Measurements from ENCODE around the gene DHX32. TPM values are rescaled to one million over a fixed set of nuclear protein-coding genes. Genes with fewer than 3 reads are reported as not detected.
"Not testable (repeated sequence)": the region's sequence is repeated elsewhere in the genome, so short reads cannot be mapped to it uniquely, and the experiment has no call there.

DHX32 gene
- total and polyA plus RNA-seq, 2 of the 4 experiments (the other 2 are of a cell fraction): 15.6 to 27.8 TPM

DNA sequence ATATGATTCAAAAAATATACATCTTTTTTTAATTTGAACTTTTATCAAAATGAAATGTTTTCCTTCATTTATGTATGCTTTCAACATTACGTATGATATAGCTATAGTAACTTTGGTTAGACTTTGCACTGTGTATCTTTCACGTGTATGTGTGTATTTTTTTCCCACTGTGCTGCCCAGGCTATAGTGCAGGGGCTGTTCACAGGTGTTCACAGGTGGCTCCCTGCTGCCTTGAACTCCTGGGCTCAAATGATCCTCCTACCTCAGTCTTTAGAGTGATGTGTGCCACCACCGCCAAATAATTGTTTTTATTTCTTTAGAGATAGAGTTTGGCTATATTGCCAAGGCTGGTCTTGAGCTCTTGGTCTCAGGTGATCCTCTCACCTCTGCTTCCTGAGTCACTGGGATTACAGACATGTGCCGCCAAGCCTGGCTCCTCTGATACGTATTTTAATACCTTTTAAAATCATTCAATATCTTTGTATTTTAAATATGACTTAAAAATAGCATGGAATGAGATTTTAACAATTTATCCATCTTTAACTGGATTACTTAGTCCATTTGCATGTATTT lies 44.3 kb upstream of the DHX32 start:
- H3K9me3 ChIP-seq (ENCODE audit: control insufficient read depth, insufficient read depth, low read length): no peaks in the 10 kb centered on the region
- no peak overlapping the region for H2AK9ac ChIP-seq (replicated peaks; ENCODE audit: low read depth, low read length, poor library complexity)
- dilution Hi-C loops (cut with HindIII; ENCODE audit: low sequenced_read_pairs, unreplicated experiment) (no loop called here), in situ Hi-C loops (cut with MboI; ENCODE audit: low sequenced_read_pairs) (loop anchor here (25.0 kb wide), 1 partner anchor 812 kb away; no protein-coding TSS in a partner anchor), intact Hi-C loops (cut with micrococcal nuclease) (no loop called here)
- no peak overlapping the region for H3K18ac ChIP-seq (ENCODE audit: low read depth, low read length)
- no peak overlapping the region for H2BK120ac ChIP-seq (ENCODE audit: low read depth, low read length)
- no peak overlapping the region for H3K56ac ChIP-seq (ENCODE audit: extremely low read depth, insufficient read depth, low read length)
- H3K9me1 ChIP-seq (ENCODE audit: insufficient read depth, low read length): no peaks in the 10 kb centered on the region
- no peak overlapping the region for H2AFZ ChIP-seq (replicated peaks; ENCODE audit: low read length, poor library complexity)
- ATAC-seq (ENCODE audit: low read depth) (no peak), DNase-seq (no peak)
- no peak overlapping the region for H4K8ac ChIP-seq (ENCODE audit: low read depth in 2 of 2, low read length in 2 of 2)
- H4K91ac ChIP-seq (ENCODE audit: insufficient read depth, low read depth, low read length): no peak overlapping the region
- H3K4ac ChIP-seq (ENCODE audit: low read depth, low read length): no peak overlapping the region
- BruUV-seq (replicated peaks): no TSS peak
- TF ChIP-seq CEBPB (IDR thresholded peaks at IDR 0.05; ENCODE audit: low read depth, low read length) (no peak), POLR2A (IDR thresholded peaks at IDR 0.05; ENCODE audit: low read depth, low read length) (no peak), RFX5 (IDR thresholded peaks at IDR 0.05; ENCODE audit: low read depth, low read length) (no peak), RCOR1 (IDR thresholded peaks at IDR 0.05; ENCODE audit: insufficient replicate concordance, low read length) (no peak), MAZ (IDR thresholded peaks at IDR 0.05; ENCODE audit: borderline replicate concordance, low read depth, low read length) (no peak), RAD21 (IDR thresholded peaks at IDR 0.05; ENCODE audit: low read length) (no peak), BHLHE40 (IDR thresholded peaks at IDR 0.05; ENCODE audit: low read depth, low read length) (no peak)
- TF ChIP-seq, protein P1, sequence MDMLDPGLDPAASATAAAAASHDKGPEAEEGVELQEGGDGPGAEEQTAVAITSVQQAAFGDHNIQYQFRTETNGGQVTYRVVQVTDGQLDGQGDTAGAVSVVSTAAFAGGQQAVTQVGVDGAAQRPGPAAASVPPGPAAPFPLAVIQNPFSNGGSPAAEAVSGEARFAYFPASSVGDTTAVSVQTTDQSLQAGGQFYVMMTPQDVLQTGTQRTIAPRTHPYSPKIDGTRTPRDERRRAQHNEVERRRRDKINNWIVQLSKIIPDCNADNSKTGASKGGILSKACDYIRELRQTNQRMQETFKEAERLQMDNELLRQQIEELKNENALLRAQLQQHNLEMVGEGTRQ (IDR thresholded peaks at IDR 0.05; ENCODE audit: low read depth, low read length): no peak
- ChIA-PET POLR2A (ENCODE audit: unreplicated experiment) (no interaction called here), CTCF (interaction anchor here (0.6 kb wide), 1 partner anchor 45 kb away, joined by 6 read pairs; no protein-coding TSS in a partner anchor)
- H3K9ac ChIP-seq (ENCODE audit: low read depth, low read length): no peak overlapping the region
- no peaks in the 10 kb centered on the region for H3K36me3 ChIP-seq (ENCODE audit: control insufficient read depth, insufficient read depth, low read length)
- no peaks in the 10 kb centered on the region for H3K27me3 ChIP-seq (ENCODE audit: control insufficient read depth, insufficient read depth, low read length)
- no peak overlapping the region for H2BK15ac ChIP-seq (ENCODE audit: low read depth, low read length)
- no peak overlapping the region for H2BK5ac ChIP-seq (ENCODE audit: low read depth, low read length, poor library complexity, severe bottlenecking)
- no peak overlapping the region for H3K14ac ChIP-seq (replicated peaks; ENCODE audit: low read depth, low read length)
- 100% methylated on average over 1 of the region's 5 CpGs; no CpG with 5 or more reads in 1 of the 2 experiments for WGBS, 2 experiments (ENCODE audit: extremely low coverage in 2 of 2, insufficient read length in 1 of 2)
- H4K20me1 ChIP-seq (ENCODE audit: insufficient read depth, low read length): no peaks in the 10 kb centered on the region
- H3K23ac ChIP-seq (ENCODE audit: low read depth, low read length): no peak overlapping the region
- H3K79me1 ChIP-seq (ENCODE audit: low read depth in 1 of 2, low read length in 2 of 2): no peaks in the 10 kb centered on the region
- no peak overlapping the region for H4K5ac ChIP-seq (ENCODE audit: low read depth, low read length)
- no peak overlapping the region for H3K4me3 ChIP-seq (ENCODE audit: insufficient read depth, low read depth, low read length)
- no peak overlapping the region for H3K4me2 ChIP-seq (ENCODE audit: low read depth, low read length)
- H2AK5ac ChIP-seq (ENCODE audit: low read depth, low read length): no peak overlapping the region
- H2BK20ac ChIP-seq (ENCODE audit: low read depth, low read length): no peak overlapping the region
- no peak overlapping the region for H3K27ac ChIP-seq (ENCODE audit: insufficient read depth, low read length)
- H3K4me1 ChIP-seq (ENCODE audit: control insufficient read depth, insufficient read depth, low read length): no peaks in the 10 kb centered on the region

DNA sequence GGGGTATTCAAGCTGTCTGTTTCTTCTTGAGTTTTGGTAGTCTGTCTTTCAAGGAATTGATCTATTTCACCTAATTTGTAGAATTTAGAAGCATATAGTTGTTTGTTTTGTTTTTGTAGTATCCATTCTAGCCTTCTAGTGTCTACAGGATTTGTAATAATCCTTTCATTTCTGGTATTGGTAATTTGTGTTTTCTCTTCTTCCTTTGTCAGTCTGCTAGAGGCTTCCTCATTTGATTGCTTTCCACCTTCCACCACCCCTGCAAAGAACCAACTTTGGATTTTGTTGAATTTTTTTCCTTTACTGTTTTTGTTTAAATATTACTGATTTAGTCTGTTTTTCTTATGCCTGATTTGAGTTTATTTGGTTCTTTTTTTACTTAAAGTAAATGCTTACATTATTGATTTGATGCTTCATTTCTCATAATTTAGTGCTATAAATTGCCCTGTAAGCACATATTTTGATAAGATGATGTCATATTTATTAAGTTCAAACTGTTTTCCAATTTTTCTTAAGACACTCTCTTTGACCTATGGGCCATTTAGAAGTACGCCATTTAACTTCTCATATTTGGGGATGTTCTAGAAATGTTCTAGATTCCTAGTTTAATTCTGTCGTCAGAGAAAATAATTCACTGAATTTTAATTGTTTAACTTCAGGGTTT lies 40.7 kb upstream of the DHX32 start:
- BruUV-seq (replicated peaks); in situ Hi-C loops (cut with MboI; ENCODE audit: low sequenced_read_pairs): not testable (repeated sequence)

More for the DNA sequence above, 40.7 kb upstream of the DHX32 start:
- dilution Hi-C loops (cut with HindIII; ENCODE audit: low sequenced_read_pairs, unreplicated experiment); H3K14ac ChIP-seq (replicated peaks; ENCODE audit: low read depth, low read length); H4K8ac ChIP-seq (ENCODE audit: low read depth in 2 of 2, low read length in 2 of 2); H3K79me1 ChIP-seq (ENCODE audit: low read depth in 1 of 2, low read length in 2 of 2); H3K56ac ChIP-seq (ENCODE audit: extremely low read depth, insufficient read depth, low read length); H3K27ac ChIP-seq (ENCODE audit: insufficient read depth, low read length); H3K4ac ChIP-seq (ENCODE audit: low read depth, low read length); H2AK5ac ChIP-seq (ENCODE audit: low read depth, low read length); H2BK15ac ChIP-seq (ENCODE audit: low read depth, low read length); H2BK120ac ChIP-seq (ENCODE audit: low read depth, low read length); DNase-seq; H4K5ac ChIP-seq (ENCODE audit: low read depth, low read length); H3K23ac ChIP-seq (ENCODE audit: low read depth, low read length); H2AFZ ChIP-seq (replicated peaks; ENCODE audit: low read length, poor library complexity); H3K18ac ChIP-seq (ENCODE audit: low read depth, low read length); H3K4me3 ChIP-seq (ENCODE audit: insufficient read depth, low read depth, low read length); H3K4me2 ChIP-seq (ENCODE audit: low read depth, low read length); H2AK9ac ChIP-seq (replicated peaks; ENCODE audit: low read depth, low read length, poor library complexity); CTCF ChIA-PET; POLR2A ChIA-PET (ENCODE audit: unreplicated experiment); ATAC-seq (ENCODE audit: low read depth); H3K9me1 ChIP-seq (ENCODE audit: insufficient read depth, low read length); H4K91ac ChIP-seq (ENCODE audit: insufficient read depth, low read depth, low read length); intact Hi-C loops (cut with micrococcal nuclease); H3K9ac ChIP-seq (ENCODE audit: low read depth, low read length); H3K4me1 ChIP-seq (ENCODE audit: control insufficient read depth, insufficient read depth, low read length); H2BK20ac ChIP-seq (ENCODE audit: low read depth, low read length); H2BK5ac ChIP-seq (ENCODE audit: low read depth, low read length, poor library complexity, severe bottlenecking); H3K27me3 ChIP-seq (ENCODE audit: control insufficient read depth, insufficient read depth, low read length); H3K9me3 ChIP-seq (ENCODE audit: control insufficient read depth, insufficient read depth, low read length); H4K20me1 ChIP-seq (ENCODE audit: insufficient read depth, low read length); H3K36me3 ChIP-seq (ENCODE audit: control insufficient read depth, insufficient read depth, low read length): not testable (repeated sequence)
- WGBS, 2 experiments (ENCODE audit: extremely low coverage in 2 of 2, insufficient read length in 1 of 2): no CpG with 5 or more reads among the region's 2 CpGs

Measured in IMR-90 (cell line).